H9 (cell line): Measurements from ENCODE around the gene PRSS57. TPM values are rescaled to one million over a fixed set of nuclear protein-coding genes. Genes with fewer than 3 reads are reported as not detected.

Experiments used
- DNase-seq: peaks from one replicate; pipeline ENCODE4 v3.0.0-alpha.2; 2017
- H2AFZ ChIP-seq: one replicate; pipeline ENCODE4 v1.6.1; 2013; ENCODE audit warnings: mild to moderate bottlenecking, low read length, control low read depth, moderate library complexity
- H2AK5ac ChIP-seq: 2 replicates; pipeline ENCODE4 v1.6.1; 2013; ENCODE audit warnings: low read length, control low read depth, mixed read lengths; ENCODE audit not compliant: insufficient read length
- H2BK120ac ChIP-seq: one replicate; pipeline ENCODE4 v1.6.1; 2013; ENCODE audit warnings: low read depth, mild to moderate bottlenecking, low read length, control low read depth, inconsistent platforms; ENCODE audit not compliant: poor library complexity, severe bottlenecking
- H2BK12ac ChIP-seq: 2 replicates; pipeline ENCODE4 v1.6.1; 2013; ENCODE audit warnings: low read length, control low read depth, mixed read lengths, low read depth; ENCODE audit not compliant: insufficient read length
- H2BK15ac ChIP-seq: 2 replicates; pipeline ENCODE4 v1.6.1; 2013; ENCODE audit warnings: low read depth, low read length, control low read depth
- H2BK20ac ChIP-seq: one replicate; pipeline ENCODE4 v1.6.1; 2013; ENCODE audit warnings: low read depth, mild to moderate bottlenecking, low read length, control low read depth, inconsistent platforms; ENCODE audit not compliant: poor library complexity, severe bottlenecking
- H2BK5ac ChIP-seq: 2 replicates; pipeline ENCODE4 v1.6.1; 2013; ENCODE audit warnings: low read length, control low read depth, mixed read lengths; ENCODE audit not compliant: insufficient read length
- H3K14ac ChIP-seq: 2 replicates; pipeline ENCODE4 v1.6.1; 2013; ENCODE audit warnings: low read length, control low read depth; ENCODE audit not compliant: insufficient read depth
- H3K18ac ChIP-seq: 2 replicates; pipeline ENCODE4 v1.6.1; 2013; ENCODE audit warnings: low read depth, mild to moderate bottlenecking, mixed read lengths, low read length, control low read depth; ENCODE audit not compliant: insufficient read length
- H3K23ac ChIP-seq: 2 replicates; pipeline ENCODE4 v1.6.1; 2013; ENCODE audit warnings: low read length, control low read depth, mixed read lengths, low read depth; ENCODE audit not compliant: insufficient read length
- H3K23me2 ChIP-seq: 2 replicates; pipeline ENCODE4 v1.6.1; 2013; ENCODE audit warnings: low read depth, mild to moderate bottlenecking, mixed read lengths, low read length, control low read depth; ENCODE audit not compliant: insufficient read length, poor library complexity, severe bottlenecking
- H3K27ac ChIP-seq: 2 replicates; pipeline ENCODE4 v1.5.1; 2013; ENCODE audit warnings: low read length, control low read depth, mixed read lengths, low read depth; ENCODE audit not compliant: insufficient read length
- H3K27me3 ChIP-seq: 2 replicates; pipeline ENCODE4 v1.6.1; 2013; ENCODE audit warnings: low read length, control low read depth, inconsistent platforms; ENCODE audit not compliant: insufficient read depth
- H3K4ac ChIP-seq: 2 replicates; pipeline ENCODE4 v1.6.1; 2013; ENCODE audit warnings: low read depth, mild to moderate bottlenecking, control low read depth, inconsistent platforms, low read length, moderate library complexity
- H3K4me1 ChIP-seq: 2 replicates; pipeline ENCODE4 v1.6.1; 2013; ENCODE audit warnings: low read length, control low read depth, inconsistent platforms; ENCODE audit not compliant: insufficient read depth
- H3K4me2 ChIP-seq: 2 replicates; pipeline ENCODE4 v1.6.1; 2013; ENCODE audit warnings: low read length, control low read depth, mixed read lengths; ENCODE audit not compliant: insufficient read length, insufficient read depth
- H3K56ac ChIP-seq: 2 replicates; pipeline ENCODE4 v1.6.1; 2013; ENCODE audit warnings: low read depth, mild to moderate bottlenecking, mixed read lengths, low read length, control low read depth; ENCODE audit not compliant: insufficient read length
- H3K79me1 ChIP-seq: 2 replicates; pipeline ENCODE4 v1.6.1; 2013; ENCODE audit warnings: low read depth, mild to moderate bottlenecking, moderate library complexity, low read length, control low read depth, inconsistent platforms; ENCODE audit not compliant: insufficient read depth, poor library complexity, severe bottlenecking
- H3K79me2 ChIP-seq: 2 replicates; pipeline ENCODE4 v1.6.1; 2013; ENCODE audit warnings: low read length, control low read depth, inconsistent platforms; ENCODE audit not compliant: insufficient read depth
- H3K9ac ChIP-seq: 2 replicates; pipeline ENCODE4 v1.6.1; 2013; ENCODE audit warnings: low read length, control low read depth, mixed read lengths; ENCODE audit not compliant: insufficient read length; ENCODE audit errors: extremely low read depth
- H3K9me3 ChIP-seq: one replicate; pipeline ENCODE4 v1.6.1; 2013; ENCODE audit warnings: low read depth, low read length, inconsistent platforms; ENCODE audit not compliant: control insufficient read depth
- H3T11ph ChIP-seq: one replicate; pipeline ENCODE4 v1.6.1; 2013; ENCODE audit warnings: mild to moderate bottlenecking, low read length, control low read depth, inconsistent platforms
- H4K20me1 ChIP-seq: one replicate; pipeline ENCODE4 v1.6.1; 2013; ENCODE audit not compliant: control insufficient read depth, insufficient read length, insufficient read depth
- H4K5ac ChIP-seq: 2 replicates; pipeline ENCODE4 v1.6.1; 2013; ENCODE audit warnings: low read depth, mild to moderate bottlenecking, mixed read lengths, low read length, control low read depth; ENCODE audit not compliant: insufficient read length
- H4K8ac ChIP-seq: replicated peaks from 2 replicates; pipeline ENCODE4 v1.6.1; 2013; ENCODE audit warnings: low read length, control low read depth, mixed read lengths, low read depth; ENCODE audit not compliant: insufficient read length
- H4K91ac ChIP-seq: 2 replicates; pipeline ENCODE4 v1.6.1; 2013; ENCODE audit warnings: low read depth, mild to moderate bottlenecking, moderate library complexity, mixed read lengths, low read length, control low read depth; ENCODE audit not compliant: insufficient read length
- H3K27ac Mint-ChIP-seq, 3 experiments: 2 replicates in 2 of 3; 3 replicates in 1 of 3; pipeline ENCODE4 v1.8.0; 2020 to 2021; ENCODE audit warnings: mixed read lengths in 3 of 3, mild to moderate bottlenecking in 1 of 3, moderate library complexity in 1 of 3
- H3K27me3 Mint-ChIP-seq: 2 replicates; pipeline ENCODE4 v1.8.0; 2021; ENCODE audit warnings: low read depth, mild to moderate bottlenecking, moderate library complexity, mixed read lengths
- H3K36me3 Mint-ChIP-seq, 3 experiments: 2 replicates in 2 of 3; 3 replicates in 1 of 3; pipeline ENCODE4 v1.8.0; 2020 to 2021; ENCODE audit warnings: low read depth in 3 of 3, mixed read lengths in 3 of 3; ENCODE audit not compliant: insufficient read depth in 1 of 3
- H3K4me1 Mint-ChIP-seq, 2 experiments: 2 replicates each; pipeline ENCODE4 v1.8.0; 2020; ENCODE audit warnings: mixed read lengths in 2 of 2
- H3K4me3 Mint-ChIP-seq, 2 experiments: 2 replicates in 1 of 2; 3 replicates in 1 of 2; pipeline ENCODE4 v1.8.0; 2020 to 2021; ENCODE audit warnings: mild to moderate bottlenecking in 2 of 2, mixed read lengths in 2 of 2, moderate library complexity in 1 of 2
- H3K9me3 Mint-ChIP-seq, 2 experiments: 2 replicates in 1 of 2; 3 replicates in 1 of 2; pipeline ENCODE4 v1.8.0; 2020; ENCODE audit warnings: mild to moderate bottlenecking in 2 of 2, mixed read lengths in 2 of 2, moderate library complexity in 1 of 2
- WGBS: extraction: QIAGEN DNeasy Blood & Tissue Kit; methylation state at CpG from one replicate; pipeline ENCODE4 v1.1.7; 2013; ENCODE audit warnings: missing lambda C conversion rate, low lambda C conversion rate, mixed read lengths; ENCODE audit not compliant: insufficient read length; ENCODE audit errors: extremely low coverage; 5-methylcytosine and 5-hydroxymethylcytosine counted together
- total RNA-seq: library from RNA; stranded (reverse); gene quantifications from 2 replicates; pipeline ENCODE4 v1.2.1, GENCODE V29; 2021
- TF ChIP-seq, protein P1 (sequence below): fragments of 200-600 bp; sonication (generic); conservative IDR thresholded peaks from 3 replicates; pipeline ENCODE4 v1.8.0; 2021; ENCODE audit warnings: antibody characterized with exemption, mild to moderate bottlenecking

Gene PRSS57
- total RNA-seq, 1 experiment from 2014 or later: not detected

DNA sequence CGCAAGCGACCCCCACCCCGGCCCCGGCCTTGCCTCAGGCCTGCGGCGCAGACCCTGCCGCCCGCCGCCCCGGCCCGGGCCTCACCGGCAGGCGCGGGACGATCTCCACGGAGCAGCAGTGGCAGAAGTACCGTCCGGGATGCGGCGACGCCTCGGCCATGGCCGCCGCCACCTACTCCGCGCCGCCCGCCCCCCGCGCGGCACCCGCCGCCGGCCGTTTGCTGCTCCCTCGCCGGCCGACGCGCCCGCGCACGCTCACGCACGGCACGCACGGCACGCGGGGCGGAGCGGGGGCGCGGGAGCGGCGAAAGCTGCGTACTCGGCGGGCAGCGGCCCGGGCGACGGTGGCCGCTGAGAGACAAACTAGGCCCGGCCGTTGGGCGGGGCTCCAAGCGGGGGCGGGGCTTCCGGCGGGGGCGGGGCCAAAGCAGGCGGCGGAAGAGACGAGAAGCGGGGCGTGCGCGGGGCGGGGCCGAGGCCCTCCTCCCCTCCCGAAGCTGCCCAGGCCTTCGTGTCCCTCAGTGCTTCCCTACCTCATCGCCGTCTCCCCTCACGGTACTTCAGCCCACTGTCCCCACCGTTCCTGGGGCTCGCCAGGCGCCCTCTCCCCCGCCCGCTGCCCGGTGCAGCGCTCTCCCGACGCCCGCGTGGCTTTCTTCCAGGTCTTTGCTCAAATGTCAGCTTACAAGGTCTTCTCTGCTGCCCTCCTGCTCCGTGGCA is 32.1 kb downstream of the PRSS57 start, which contains the start of gene RNF126:
RNF126 (minus strand) TSS at position 253 of the 720 bp plus-strand sequence; CDS start at position 160, 93 bp downstream.
- no peak within 1 kb of the TSS for H4K5ac ChIP-seq
- WGBS: no CpG with 5 or more reads among the region's 97 CpGs
- peaks cover 19% of the 10 kb centered on the region for H3K27me3 Mint-ChIP-seq
- no peak within 1 kb of the TSS for H3K4ac ChIP-seq
- H3K9ac ChIP-seq: peak within 1 kb of the TSS; percentile 73
- H3K79me1 ChIP-seq: peaks cover 2% of the 10 kb centered on the region
- H2BK15ac ChIP-seq: no peak within 1 kb of the TSS
- no peak within 1 kb of the TSS for H4K91ac ChIP-seq
- no peak within 1 kb of the TSS for H4K8ac ChIP-seq
- H3K36me3 Mint-ChIP-seq: peaks cover 0 to 2% (median 0%) of the 10 kb centered on the region in 3 experiments; a peak in 3 of 7 replicates
- peak within 1 kb of the TSS; percentile 69 for H3K4me2 ChIP-seq
- peaks cover 44% of the 10 kb centered on the region; the same call in 1 of the 2 replicates for H3K79me2 ChIP-seq
- peak within 1 kb of the TSS; percentile 76 to 85 for H3K4me3 Mint-ChIP-seq
- TF ChIP-seq, protein P1, sequence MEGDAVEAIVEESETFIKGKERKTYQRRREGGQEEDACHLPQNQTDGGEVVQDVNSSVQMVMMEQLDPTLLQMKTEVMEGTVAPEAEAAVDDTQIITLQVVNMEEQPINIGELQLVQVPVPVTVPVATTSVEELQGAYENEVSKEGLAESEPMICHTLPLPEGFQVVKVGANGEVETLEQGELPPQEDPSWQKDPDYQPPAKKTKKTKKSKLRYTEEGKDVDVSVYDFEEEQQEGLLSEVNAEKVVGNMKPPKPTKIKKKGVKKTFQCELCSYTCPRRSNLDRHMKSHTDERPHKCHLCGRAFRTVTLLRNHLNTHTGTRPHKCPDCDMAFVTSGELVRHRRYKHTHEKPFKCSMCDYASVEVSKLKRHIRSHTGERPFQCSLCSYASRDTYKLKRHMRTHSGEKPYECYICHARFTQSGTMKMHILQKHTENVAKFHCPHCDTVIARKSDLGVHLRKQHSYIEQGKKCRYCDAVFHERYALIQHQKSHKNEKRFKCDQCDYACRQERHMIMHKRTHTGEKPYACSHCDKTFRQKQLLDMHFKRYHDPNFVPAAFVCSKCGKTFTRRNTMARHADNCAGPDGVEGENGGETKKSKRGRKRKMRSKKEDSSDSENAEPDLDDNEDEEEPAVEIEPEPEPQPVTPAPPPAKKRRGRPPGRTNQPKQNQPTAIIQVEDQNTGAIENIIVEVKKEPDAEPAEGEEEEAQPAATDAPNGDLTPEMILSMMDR: no peak
- peaks cover 4 to 10% of the 10 kb centered on the region in 2 experiments; a peak in 3 of 5 replicates for H3K9me3 Mint-ChIP-seq
- H3K23me2 ChIP-seq: peaks cover 7% of the 10 kb centered on the region
- peak within 1 kb of the TSS; percentile 71 for H3K14ac ChIP-seq
- no peak within 1 kb of the TSS for H2BK5ac ChIP-seq
- DNase-seq: peak; percentile 91
- H2BK120ac ChIP-seq: no peak within 1 kb of the TSS
- no peaks in the 10 kb centered on the region for H3K27me3 ChIP-seq
- H4K20me1 ChIP-seq: peaks cover 6% of the 10 kb centered on the region
- H3K27ac ChIP-seq: no peak within 1 kb of the TSS
- H2AK5ac ChIP-seq: no peak within 1 kb of the TSS
- no peaks in the 10 kb centered on the region for H3K9me3 ChIP-seq
- no peak within 1 kb of the TSS for H3T11ph ChIP-seq
- no peaks in the 10 kb centered on the region; the same call in 1 of the 2 replicates for H3K4me1 ChIP-seq
- peak within 1 kb of the TSS in 1 of 3 experiments; percentile 53; a peak in 1 of 7 replicates for H3K27ac Mint-ChIP-seq
- H3K56ac ChIP-seq: no peak within 1 kb of the TSS
- H2BK12ac ChIP-seq: no peak within 1 kb of the TSS
- H2BK20ac ChIP-seq: no peak within 1 kb of the TSS
- peaks cover 13 to 18% of the 10 kb centered on the region in 2 experiments for H3K4me1 Mint-ChIP-seq
- H3K18ac ChIP-seq: no peak within 1 kb of the TSS
- no peak within 1 kb of the TSS for H3K23ac ChIP-seq
- no peak within 1 kb of the TSS for H2AFZ ChIP-seq
